SK-N-SH (cell line): ENCODE measurements around the gene PPP6C. TPM values are rescaled to one million over a fixed set of nuclear protein-coding genes. Genes with fewer than 3 reads are reported as not detected.
"Not testable (repeated sequence)": the region's sequence is repeated elsewhere in the genome, so short reads cannot be mapped to it uniquely, and the experiment has no call there.

ENCODE experiments used
- CTCF ChIA-PET: fragments of 300-600, 350-600 bp; formaldehyde crosslinking; extraction: SDS; loops from one replicate; lab custom pipeline; 2021; lab: Yijun Ruan, JAX
- POLR2A ChIA-PET: fragments of 350-600 bp; sonication (Branson Sonifier 250); formaldehyde crosslinking; extraction: SDS; loops from one replicate; lab custom pipeline; 2020; ENCODE audit warnings: antibody characterized with exemption, inconsistent platforms; lab: Yijun Ruan, JAX
- DNase-seq: peaks from one replicate; pipeline ENCODE4 v3.0.0; 2012
- H2AFZ ChIP-seq: fragments of 200-600 bp; sonication (generic); 2 replicates; pipeline ENCODE4 v1.8.1; 2016; ENCODE audit warnings: antibody characterized with exemption, mild to moderate bottlenecking, low read depth
- H3F3A ChIP-seq: fragments of 200-600 bp; sonication (generic); replicated peaks from 2 replicates; pipeline ENCODE3; 2016; ENCODE audit warnings: antibody characterized with exemption, mild to moderate bottlenecking; ENCODE audit not compliant: insufficient read depth
- H3K27ac ChIP-seq, 2 experiments: fragments of 200-500 bp in 1 of 2; fragments of 200-600 bp in 1 of 2; sonication (Bioruptor generic) in 1 of 2; sonication (generic), shearing (Covaris generic) in 1 of 2; 2 replicates each; pipeline versions ENCODE4 v1.5.1 to v1.6.1; 2014 to 2016; ENCODE audit warnings: low read depth in 2 of 2, inconsistent platforms in 1 of 2, low read length in 1 of 2, mild to moderate bottlenecking in 1 of 2, mixed read lengths in 1 of 2
- H3K27me3 ChIP-seq: fragments of 200-600 bp; sonication (generic), shearing (Covaris generic); 2 replicates; pipeline ENCODE4 v1.6.1; 2016; ENCODE audit warnings: mixed run types; ENCODE audit not compliant: insufficient read depth
- H3K36me3 ChIP-seq, 2 experiments: fragments of 200-500 bp in 1 of 2; fragments of 200-600 bp in 1 of 2; sonication (Bioruptor generic) in 1 of 2; sonication (generic) in 1 of 2; replicated peaks in 1 of 2; 2 replicates each; pipeline versions ENCODE3 to v1.5.1; 2014 to 2016; ENCODE audit warnings: low read length in 1 of 2, mild to moderate bottlenecking in 1 of 2; ENCODE audit not compliant: insufficient read depth in 2 of 2, control insufficient read depth in 1 of 2
- H3K4me1 ChIP-seq, 2 experiments: fragments of 200-500 bp in 1 of 2; fragments of 200-600 bp in 1 of 2; sonication (Bioruptor generic) in 1 of 2; sonication (generic), shearing (Covaris generic) in 1 of 2; 2 replicates each; pipeline versions ENCODE4 v1.5.1 to v1.6.1; 2014 to 2016; ENCODE audit warnings: low read depth in 1 of 2, low read length in 1 of 2, mixed run types in 1 of 2; ENCODE audit not compliant: insufficient read depth in 2 of 2, control insufficient read depth in 1 of 2
- H3K4me2 ChIP-seq: fragments of 200-600 bp; sonication (generic), shearing (Covaris generic); 2 replicates; pipeline ENCODE4 v1.6.1; 2017; ENCODE audit warnings: mixed run types
- H3K4me3 ChIP-seq, 2 experiments: fragments of 200-500 bp in 1 of 2; fragments of 200-600 bp in 1 of 2; sonication (Bioruptor generic) in 1 of 2; sonication (generic), shearing (Covaris generic) in 1 of 2; 2 replicates each; pipeline versions ENCODE4 v1.5.1 to v1.8.1; 2014 to 2016; ENCODE audit warnings: low read depth in 2 of 2, inconsistent platforms in 1 of 2, low read length in 1 of 2, mild to moderate bottlenecking in 1 of 2, mixed read lengths in 1 of 2, moderate library complexity in 1 of 2
- H3K79me2 ChIP-seq: fragments of 200-600 bp; sonication (generic); 2 replicates; pipeline ENCODE4 v1.8.1; 2017; ENCODE audit warnings: mild to moderate bottlenecking; ENCODE audit not compliant: insufficient read depth
- H3K9ac ChIP-seq: fragments of 200-600 bp; sonication (generic); 2 replicates; pipeline ENCODE4 v1.6.1; 2017; ENCODE audit warnings: mixed run types
- H3K9me2 ChIP-seq: fragments of 200-600 bp; sonication (generic); 2 replicates; pipeline ENCODE4 v1.6.1; 2017; ENCODE audit warnings: mixed run types
- H3K9me3 ChIP-seq: fragments of 200-600 bp; sonication (generic); 2 replicates; pipeline ENCODE4 v1.6.1; 2017; ENCODE audit warnings: mixed run types, mild to moderate bottlenecking, moderate library complexity
- H4K20me1 ChIP-seq: fragments of 200-600 bp; sonication (generic); 2 replicates; pipeline ENCODE4 v1.6.1; 2017; ENCODE audit warnings: mild to moderate bottlenecking, mixed run types; ENCODE audit not compliant: insufficient read depth
- FOXJ3 ChIP-seq: sonication (generic); formaldehyde crosslinking; IDR thresholded peaks from 2 replicates; pipeline ENCODE4 v1.5.1; 2020; ENCODE audit warnings: mild to moderate bottlenecking, missing genetic modification reagents
- FOXM1 ChIP-seq: IDR thresholded peaks from 2 replicates; pipeline ENCODE4 v1.4.0; 2012; ENCODE audit warnings: low read depth, mild to moderate bottlenecking
- GABPA ChIP-seq: IDR thresholded peaks from 2 replicates; pipeline ENCODE4 v1.4.0; 2012; ENCODE audit warnings: low read depth, mild to moderate bottlenecking
- MAX ChIP-seq: IDR thresholded peaks from 2 replicates; pipeline ENCODE4 v1.4.0; 2012; ENCODE audit warnings: low read depth
- MEF2A ChIP-seq: IDR thresholded peaks from 2 replicates; pipeline ENCODE4 v1.4.0; 2012; ENCODE audit warnings: low read depth, borderline replicate concordance
- NFIC ChIP-seq: IDR thresholded peaks from 2 replicates; pipeline ENCODE4 v1.4.0; 2012; ENCODE audit warnings: borderline replicate concordance
- POLR2AphosphoS5 ChIP-seq: IDR thresholded peaks from 2 replicates; pipeline ENCODE4 v1.6.1; 2012; ENCODE audit warnings: low read depth, low read length
- RCOR1 ChIP-seq: fragments of 150-350 bp; IDR thresholded peaks from 2 replicates; pipeline ENCODE4 v1.6.1; 2017; ENCODE audit warnings: antibody characterized with exemption, low read length
- REST ChIP-seq: IDR thresholded peaks from 2 replicates; pipeline ENCODE4 v1.6.1; 2012; ENCODE audit warnings: mild to moderate bottlenecking, low read depth, low read length, moderate library complexity
- RFX5 ChIP-seq: IDR thresholded peaks from 2 replicates; pipeline ENCODE4 v1.6.1; 2012; ENCODE audit warnings: mild to moderate bottlenecking, improper control_type of control experiment, low read length
- SIN3A ChIP-seq: IDR thresholded peaks from 2 replicates; pipeline ENCODE4 v1.6.1; 2012; ENCODE audit warnings: low read depth, mild to moderate bottlenecking, low read length, moderate library complexity, borderline replicate concordance
- SMC3 ChIP-seq: IDR thresholded peaks from 2 replicates; pipeline ENCODE4 v1.6.1; 2012; ENCODE audit warnings: low read depth, low read length, improper control_type of control experiment
- TCF12 ChIP-seq: IDR thresholded peaks from 2 replicates; pipeline ENCODE4 v1.4.0; 2012
- ZBTB33 ChIP-seq: IDR thresholded peaks from 2 replicates; pipeline ENCODE4 v1.4.0; 2012; ENCODE audit warnings: low read depth, borderline replicate concordance
- WGBS: methylation state at CpG from one replicate; pipeline ENCODE4 v1.1.6; 2017; ENCODE audit warnings: low lambda C conversion rate; 5-methylcytosine and 5-hydroxymethylcytosine counted together
- polyA plus RNA-seq, 3 experiments: library from polyadenylated mRNA; depleted of rRNA; stranded (reverse); fragments of >200 nt; gene quantifications; 2 replicates each; pipeline ENCODE4 v1.2.3, GENCODE V29; 2012
- TF ChIP-seq, protein P1 (sequence below): IDR thresholded peaks from 2 replicates; pipeline ENCODE4 v1.4.0; 2012; ENCODE audit warnings: low read depth, borderline replicate concordance
- TF ChIP-seq, protein P2 (sequence below): fragments of 150-350 bp; IDR thresholded peaks from 2 replicates; pipeline ENCODE4 v1.6.1; 2017; ENCODE audit warnings: antibody characterized with exemption, low read length, low read depth, borderline replicate concordance
- TF ChIP-seq, protein P3 (sequence below): IDR thresholded peaks from 2 replicates; pipeline ENCODE4; 2012

Gene PPP6C
- polyA plus RNA-seq, 1 of the 3 experiments (the other 2 are of a cell fraction): 14.8 TPM

DNA sequence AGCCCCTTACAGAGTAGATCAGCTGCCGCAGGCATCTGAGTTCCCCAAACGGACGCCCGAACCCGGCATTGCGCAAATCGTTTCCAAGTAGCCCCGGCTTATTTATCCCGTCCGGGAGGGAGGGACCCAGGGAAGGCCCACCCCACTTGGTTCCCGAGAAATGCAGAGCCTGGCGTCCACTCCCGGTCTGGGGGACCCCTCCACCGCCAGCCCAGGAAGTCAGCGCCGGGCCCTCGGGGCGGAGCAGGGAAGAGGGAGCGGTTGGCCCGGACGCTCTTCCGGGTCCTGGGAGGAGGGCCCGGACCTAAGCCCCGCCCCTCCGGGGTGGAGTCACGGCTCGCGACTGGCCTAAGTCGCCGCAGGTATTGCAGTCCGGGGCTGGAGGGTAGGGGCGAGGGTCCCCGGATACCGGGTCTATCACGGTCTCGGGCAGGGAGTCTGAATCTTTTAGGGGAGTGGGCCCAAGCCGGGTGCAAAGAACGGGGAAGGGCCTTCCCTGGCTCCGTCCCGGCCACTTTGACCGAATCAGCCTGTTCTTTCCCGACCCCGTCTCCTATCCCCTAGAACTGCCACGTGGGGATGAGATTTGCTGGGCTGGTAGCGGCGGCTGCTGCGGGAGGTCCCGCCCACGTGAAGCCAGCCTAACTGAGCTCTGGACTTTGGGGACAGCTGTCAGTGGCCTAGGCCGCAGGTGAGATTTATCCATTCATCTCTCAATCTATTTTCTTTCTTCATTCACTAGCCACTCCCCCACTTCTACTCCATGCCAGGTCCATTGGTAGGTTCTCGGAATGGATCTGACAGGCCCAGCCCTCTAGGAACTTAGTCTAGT is 10.8 kb upstream of the PPP6C start, which contains the start of gene RABEPK (continued):
- TF ChIP-seq, protein P1, sequence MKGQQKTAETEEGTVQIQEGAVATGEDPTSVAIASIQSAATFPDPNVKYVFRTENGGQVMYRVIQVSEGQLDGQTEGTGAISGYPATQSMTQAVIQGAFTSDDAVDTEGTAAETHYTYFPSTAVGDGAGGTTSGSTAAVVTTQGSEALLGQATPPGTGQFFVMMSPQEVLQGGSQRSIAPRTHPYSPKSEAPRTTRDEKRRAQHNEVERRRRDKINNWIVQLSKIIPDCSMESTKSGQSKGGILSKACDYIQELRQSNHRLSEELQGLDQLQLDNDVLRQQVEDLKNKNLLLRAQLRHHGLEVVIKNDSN: peak; percentile 53; the same call in 1 of the 2 replicates
- no peak for TF ChIP-seq ZBTB33
- TF ChIP-seq RCOR1: no peak
- TF ChIP-seq MEF2A: no peak
- peak; percentile 76 for TF ChIP-seq GABPA
- TF ChIP-seq POLR2AphosphoS5: peak; percentile 95
- no peak for TF ChIP-seq SMC3
- no peak; the same call in 1 of the 2 replicates for TF ChIP-seq REST
- TF ChIP-seq NFIC: no peak
- TF ChIP-seq TCF12: no peak
- no peak for TF ChIP-seq FOXM1
- TF ChIP-seq, protein P2, sequence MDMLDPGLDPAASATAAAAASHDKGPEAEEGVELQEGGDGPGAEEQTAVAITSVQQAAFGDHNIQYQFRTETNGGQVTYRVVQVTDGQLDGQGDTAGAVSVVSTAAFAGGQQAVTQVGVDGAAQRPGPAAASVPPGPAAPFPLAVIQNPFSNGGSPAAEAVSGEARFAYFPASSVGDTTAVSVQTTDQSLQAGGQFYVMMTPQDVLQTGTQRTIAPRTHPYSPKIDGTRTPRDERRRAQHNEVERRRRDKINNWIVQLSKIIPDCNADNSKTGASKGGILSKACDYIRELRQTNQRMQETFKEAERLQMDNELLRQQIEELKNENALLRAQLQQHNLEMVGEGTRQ: no peak
- TF ChIP-seq FOXJ3 (CRISPR knock-in tag): peak; percentile 15; the same call in 1 of the 2 replicates
- peak; percentile 51 for TF ChIP-seq RFX5
- TF ChIP-seq SIN3A: peak; percentile 44; the same call in 1 of the 2 replicates
- peak; percentile 97 for TF ChIP-seq MAX
- TF ChIP-seq, protein P3, sequence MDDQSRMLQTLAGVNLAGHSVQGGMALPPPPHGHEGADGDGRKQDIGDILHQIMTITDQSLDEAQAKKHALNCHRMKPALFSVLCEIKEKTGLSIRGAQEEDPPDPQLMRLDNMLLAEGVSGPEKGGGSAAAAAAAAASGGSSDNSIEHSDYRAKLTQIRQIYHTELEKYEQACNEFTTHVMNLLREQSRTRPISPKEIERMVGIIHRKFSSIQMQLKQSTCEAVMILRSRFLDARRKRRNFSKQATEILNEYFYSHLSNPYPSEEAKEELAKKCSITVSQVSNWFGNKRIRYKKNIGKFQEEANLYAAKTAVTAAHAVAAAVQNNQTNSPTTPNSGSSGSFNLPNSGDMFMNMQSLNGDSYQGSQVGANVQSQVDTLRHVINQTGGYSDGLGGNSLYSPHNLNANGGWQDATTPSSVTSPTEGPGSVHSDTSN: no peak; the same call in 1 of the 2 replicates

- H3K9me3 ChIP-seq, CTCF ChIA-PET, H3K79me2 ChIP-seq, H3K9me2 ChIP-seq, H3K4me1 ChIP-seq, H3K9ac ChIP-seq, POLR2A ChIA-PET, DNase-seq, H3K36me3 ChIP-seq, H3K4me3 ChIP-seq, H2AFZ ChIP-seq, H3K27ac ChIP-seq, H3F3A ChIP-seq, H3K27me3 ChIP-seq, H3K4me2 ChIP-seq, H4K20me1 ChIP-seq: not testable (repeated sequence)
- WGBS: 70% methylated on average over 1 of the region's 1 CpG
Measured at GRCh38 chr9:125195591-125195990, 6.0 kb upstream of the PPP6C start.

GRCh38 chr9:125194466-125194865 is 4.9 kb upstream of the PPP6C start:
- peaks cover 16% of the 10 kb centered on the region for H3K79me2 ChIP-seq
- H3K4me3 ChIP-seq, H3K9me3 ChIP-seq, H3K36me3 ChIP-seq, H3K4me2 ChIP-seq, CTCF ChIA-PET, H3K4me1 ChIP-seq, DNase-seq, H3K9ac ChIP-seq, H3K27me3 ChIP-seq, H3K9me2 ChIP-seq, POLR2A ChIA-PET, H4K20me1 ChIP-seq, H3K27ac ChIP-seq, H2AFZ ChIP-seq, H3F3A ChIP-seq: not testable (repeated sequence)
- 98% methylated on average over 5 of the region's 5 CpGs for WGBS
